Activated CD4-positive, CD25-positive, alpha-beta regulatory T cell treated with anti-CD3 and anti-CD28 coated beads, Interleukin-2, amount 50 U/mL, for 72 hours (primary cell): Measurements from ENCODE around the gene MBTPS1.
A peak's percentile ranks its signal among the peaks of the same experiment; 100 is the strongest.

ENCODE experiments used
- DNase-seq: peaks from one replicate; pipeline ENCODE4 v3.0.0; 2021

The MBTPS1 gene

GRCh38 chr16:84069540-84069939 is 47.2 kb downstream of the MBTPS1 start:
- DNase-seq: no peak

- no peak for DNase-seq
Measured at GRCh38 chr16:84068783-84069462, 47.8 kb downstream of the MBTPS1 start.

GRCh38 chr16:84068041-84068440 is 48.7 kb downstream of the MBTPS1 start:
- DNase-seq: no peak

- DNase-seq: no peak
Measured at GRCh38 chr16:84067640-84068039, 49.1 kb downstream of the MBTPS1 start.

GRCh38 chr16:84065536-84066132 is 51.1 kb downstream of the MBTPS1 start:
- DNase-seq: no peak

GRCh38 chr16:84063980-84064379 is 52.8 kb downstream of the MBTPS1 start:
- no peak for DNase-seq

GRCh38 chr16:84062734-84063640 is 53.8 kb downstream of the MBTPS1 start:
- DNase-seq: peak; percentile 69

GRCh38 chr16:84061236-84061819 is 55.4 kb downstream of the MBTPS1 start:
- no peak for DNase-seq

- no peak for DNase-seq
Measured at GRCh38 chr16:84059946-84060901, 56.5 kb downstream of the MBTPS1 start.

GRCh38 chr16:84059111-84059510 is 57.6 kb downstream of the MBTPS1 start:
- DNase-seq: no peak

- no peak for DNase-seq
Measured at GRCh38 chr16:84058664-84059063, 58.1 kb downstream of the MBTPS1 start.

GRCh38 chr16:84058211-84058610 is 58.5 kb downstream of the MBTPS1 start:
- DNase-seq: no peak

GRCh38 chr16:84056933-84057332 is 59.8 kb downstream of the MBTPS1 start:
- no peak for DNase-seq

GRCh38 chr16:84055801-84056634 is 60.7 kb downstream of the MBTPS1 start:
- DNase-seq: no peak

GRCh38 chr16:84055366-84055765 is 61.4 kb downstream of the MBTPS1 start:
- DNase-seq: no peak

GRCh38 chr16:84054916-84055315 is 61.8 kb downstream of the MBTPS1 start:
- DNase-seq: no peak

GRCh38 chr16:84054271-84054670 is 62.5 kb downstream of the MBTPS1 start:
- DNase-seq: no peak

- DNase-seq: no peak
Measured at GRCh38 chr16:84053237-84053636, 63.5 kb downstream of the MBTPS1 start.

- no peak for DNase-seq
Measured at GRCh38 chr16:84052071-84052622, 64.6 kb downstream of the MBTPS1 start.

GRCh38 chr16:84050316-84050715 is 66.4 kb downstream of the MBTPS1 start:
- no peak for DNase-seq
